Stimulated activated CD4-positive, alpha-beta T cell treated with anti-CD3 and anti-CD28 coated beads, Interleukin-1b, Interleukin-23, amount 100 ng/mL, for 1 hour (primary cell): ENCODE results near the gene ZFAND6.
A peak's percentile ranks its signal among the peaks of the same experiment; 100 is the strongest.
"Not testable (repeated sequence)": the region's sequence is repeated elsewhere in the genome, so short reads cannot be mapped to it uniquely, and the experiment has no call there.

ENCODE experiments used
- DNase-seq, 2 donors: peaks; one replicate each; pipeline ENCODE4 v3.0.0-alpha.2; 2020; ENCODE audit warnings: low read depth in 2 of 2

The ZFAND6 gene

DNA sequence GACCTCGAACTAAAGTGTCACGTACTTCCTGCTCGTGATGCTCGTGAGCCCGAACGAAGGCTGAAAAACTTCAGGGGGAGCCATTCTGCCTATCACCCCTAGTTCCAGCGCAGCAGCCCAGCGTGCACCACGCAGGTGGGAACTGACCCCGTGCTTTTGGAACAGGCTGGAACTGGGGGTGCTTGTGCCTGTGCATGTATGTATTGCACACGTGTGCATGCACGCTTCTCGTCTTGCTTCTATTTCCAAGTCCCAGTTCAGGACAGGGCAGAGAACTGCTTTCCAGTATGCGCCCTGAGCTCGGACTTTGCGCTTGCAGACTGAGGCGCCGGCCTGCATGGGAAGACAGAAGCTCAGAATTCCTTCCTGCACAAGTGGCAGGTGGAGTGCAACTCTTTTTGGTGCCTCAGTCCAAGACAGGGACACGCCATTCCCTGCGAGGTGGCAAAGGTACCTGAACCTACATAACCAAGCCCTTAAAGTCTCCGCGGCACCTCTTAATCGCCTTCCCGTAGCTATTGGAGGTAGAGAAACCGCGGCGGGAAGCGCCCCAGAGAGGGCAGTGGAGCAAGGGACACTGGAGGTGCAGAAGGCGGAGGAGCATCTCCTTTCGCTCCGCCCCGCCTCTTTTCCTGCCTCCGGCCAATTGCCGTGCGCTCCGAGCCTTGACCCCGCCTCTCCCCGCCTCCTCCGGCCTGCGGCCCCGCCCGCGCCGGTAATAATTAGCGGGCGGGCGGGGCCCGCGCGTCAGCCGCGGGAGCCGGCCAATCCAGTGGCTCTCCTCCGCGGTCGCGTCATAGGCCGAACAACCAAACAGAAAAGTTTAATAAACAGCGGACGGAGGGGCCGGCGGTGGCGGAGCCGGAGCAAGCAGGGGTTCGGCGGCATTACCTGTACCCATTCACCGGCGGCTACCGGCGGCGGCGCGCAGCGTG is at the start of gene ZFAND6:
Gene ZFAND6, plus strand, starts transcription at position 826 of the 935 bp plus-strand sequence. CDS start 60,669 bp downstream, outside the sequence.
- peak; percentile 85 to 94 for DNase-seq

- no peak for DNase-seq
Measured at GRCh38 chr15:80010131-80010673, 49.3 kb upstream of the ZFAND6 start.

- not testable (repeated sequence) for DNase-seq
Measured at GRCh38 chr15:80011041-80011523, 48.4 kb upstream of the ZFAND6 start.

- no peak for DNase-seq
Measured at GRCh38 chr15:80011596-80011995, 47.9 kb upstream of the ZFAND6 start.

- no peak for DNase-seq
Measured at GRCh38 chr15:80012060-80012726, 47.3 kb upstream of the ZFAND6 start.

GRCh38 chr15:80014186-80014585 is 45.3 kb upstream of the ZFAND6 start:
- not testable (repeated sequence) for DNase-seq

- no peak for DNase-seq
Measured at GRCh38 chr15:80015156-80015555, 44.3 kb upstream of the ZFAND6 start.

- DNase-seq = not testable (repeated sequence)
Measured at GRCh38 chr15:80016506-80016905, 43.0 kb upstream of the ZFAND6 start.

DNA sequence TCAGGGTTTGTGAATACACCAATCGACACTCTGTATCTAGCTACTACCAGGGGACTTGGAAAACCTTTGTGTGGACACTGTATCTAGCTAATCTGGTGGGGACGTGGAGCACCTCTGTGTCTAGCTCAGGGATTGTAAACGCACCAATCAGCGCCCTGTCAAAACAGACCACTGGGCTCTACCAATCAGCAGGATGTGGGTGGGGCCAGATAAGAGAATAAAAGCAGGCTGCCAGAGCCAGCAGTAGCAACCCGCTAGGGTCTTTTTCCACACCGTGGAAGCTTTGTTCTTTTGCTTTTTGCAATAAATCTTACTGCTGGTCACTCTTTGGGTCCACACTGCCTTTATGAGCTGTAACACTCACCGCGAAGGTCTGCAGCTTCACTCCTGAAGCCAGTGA is 42.3 kb upstream of the ZFAND6 start:
- DNase-seq = not testable (repeated sequence)

DNA sequence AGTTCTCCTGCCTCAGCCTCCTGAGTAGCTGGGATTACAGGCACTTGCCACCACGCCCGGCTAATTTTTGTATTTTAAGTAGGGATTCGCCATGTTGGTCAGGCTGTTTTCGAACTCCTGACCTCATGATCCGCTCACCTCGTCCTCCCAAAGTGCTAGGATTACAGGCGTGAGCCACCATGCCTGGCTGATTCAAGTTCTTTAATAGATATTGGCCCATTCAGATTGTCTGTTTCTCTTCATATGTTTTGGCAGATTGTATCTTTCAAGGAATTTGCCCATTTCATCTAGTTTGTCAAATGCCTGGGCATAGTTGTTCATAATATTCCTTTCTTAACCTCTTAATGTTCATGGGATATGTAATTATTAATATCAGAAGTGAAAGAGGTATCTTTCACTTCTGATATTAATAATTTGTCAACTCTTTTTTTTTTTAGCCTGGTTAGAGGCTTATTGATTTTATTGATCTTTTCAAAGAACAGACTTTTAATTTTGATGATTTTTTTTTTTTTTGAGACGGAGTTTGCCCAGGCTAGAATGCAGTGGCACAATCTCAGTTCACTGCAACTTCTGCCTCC is 40.2 kb upstream of the ZFAND6 start:
- no peak for DNase-seq

DNA sequence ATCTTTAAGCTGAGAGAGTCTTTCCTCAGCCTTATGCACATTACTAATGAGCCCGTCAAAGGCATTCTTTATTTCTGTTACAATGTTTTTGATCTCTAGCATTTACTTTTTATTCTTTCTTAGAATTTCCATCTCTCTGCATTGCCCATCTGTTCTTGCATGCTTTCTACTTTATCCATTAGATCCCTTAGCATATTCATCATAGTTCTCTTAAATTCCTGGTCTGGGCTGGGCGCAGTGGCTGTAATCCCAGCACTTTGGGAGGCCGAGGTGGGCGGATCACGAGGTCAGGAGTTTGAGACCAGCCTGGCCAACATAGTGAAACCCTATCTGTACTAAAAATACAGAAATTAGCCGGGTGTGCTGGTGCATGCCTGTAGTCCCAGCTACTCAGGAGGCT is 39.3 kb upstream of the ZFAND6 start:
- DNase-seq = not testable (repeated sequence)

DNA sequence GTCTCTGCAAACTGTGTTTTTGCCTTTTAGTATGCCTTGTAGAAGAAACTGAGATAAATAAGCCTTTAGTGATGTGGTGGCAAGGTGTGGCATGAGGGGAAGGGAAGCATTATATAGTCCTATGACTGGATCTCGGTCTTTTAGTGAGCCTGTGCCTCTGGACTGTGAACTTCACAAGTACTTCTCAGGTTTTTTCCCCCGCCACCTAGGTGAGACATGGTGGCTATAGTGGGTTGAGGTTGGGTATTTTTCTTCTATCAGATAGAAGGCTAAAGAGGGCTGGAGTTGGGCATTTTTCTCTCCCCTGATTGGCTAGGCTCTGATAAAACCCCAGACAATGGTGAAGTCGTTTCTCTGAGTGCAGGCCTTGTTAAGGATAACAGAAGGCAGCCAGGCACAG is 38.7 kb upstream of the ZFAND6 start:
- DNase-seq = no peak

- DNase-seq = no peak
Measured at GRCh38 chr15:80026310-80026709, 33.2 kb upstream of the ZFAND6 start.

DNA sequence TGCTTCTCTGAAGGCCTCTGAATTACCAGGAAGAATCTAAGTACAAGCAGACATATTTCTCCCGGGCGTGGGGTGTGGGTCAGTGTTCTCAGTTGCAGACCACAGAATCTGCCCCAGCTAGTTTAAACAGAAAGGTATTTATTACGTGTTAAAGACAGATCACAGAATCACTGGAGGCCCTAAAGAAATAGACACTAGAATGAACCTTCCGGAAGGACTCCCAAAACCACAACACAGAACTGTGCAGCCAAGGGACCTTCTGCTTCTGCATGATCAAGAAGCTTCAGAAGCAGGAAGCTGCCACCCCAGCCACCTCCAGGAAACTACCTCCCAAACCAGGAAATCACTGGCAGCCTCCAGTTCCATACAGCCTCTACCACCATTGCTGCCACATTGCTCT is 32.7 kb upstream of the ZFAND6 start:
- no peak for DNase-seq

- no peak for DNase-seq
Measured at GRCh38 chr15:80028937-80029336, 30.5 kb upstream of the ZFAND6 start.

DNA sequence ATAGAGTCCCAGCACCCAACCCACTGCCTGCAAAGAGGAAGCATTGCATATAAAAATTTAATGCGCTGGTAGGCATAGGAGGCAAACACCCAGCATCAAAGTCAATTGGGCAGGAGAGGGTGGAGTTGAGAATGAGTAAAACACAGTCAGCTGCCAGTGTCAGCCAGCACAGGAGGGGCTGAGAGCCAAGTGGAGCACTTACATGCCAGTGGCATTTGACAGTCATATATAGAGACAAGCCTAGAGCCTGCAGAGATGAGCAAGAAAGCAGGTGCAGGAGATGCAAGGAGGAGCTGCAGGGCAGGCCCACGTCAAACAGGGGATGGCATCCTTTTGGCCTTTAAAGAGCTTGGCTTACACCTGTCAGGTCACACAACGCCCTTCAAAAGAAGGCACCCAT is 27.6 kb upstream of the ZFAND6 start:
- no peak for DNase-seq

DNA sequence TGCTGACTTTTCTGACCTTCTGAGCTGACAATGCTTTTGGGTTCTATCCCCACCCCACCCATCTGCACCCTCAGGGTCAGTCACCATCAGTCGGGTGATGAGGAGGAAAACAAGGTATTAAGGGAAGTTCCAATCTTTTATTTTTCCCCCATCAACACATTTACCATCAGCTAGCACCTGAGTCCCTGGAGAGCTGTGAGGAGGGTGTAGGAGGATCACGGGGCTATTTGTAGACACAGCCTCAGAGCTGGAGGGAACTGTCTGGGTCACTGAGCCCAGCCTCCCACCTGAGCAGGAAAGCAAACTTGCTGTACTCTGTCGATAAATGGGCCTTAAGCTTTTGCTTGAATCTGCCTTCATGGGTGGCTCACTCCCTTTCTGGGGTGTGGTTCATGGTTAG is 24.8 kb upstream of the ZFAND6 start:
- DNase-seq = no peak

- no peak for DNase-seq
Measured at GRCh38 chr15:80036071-80036470, 23.4 kb upstream of the ZFAND6 start.

DNA sequence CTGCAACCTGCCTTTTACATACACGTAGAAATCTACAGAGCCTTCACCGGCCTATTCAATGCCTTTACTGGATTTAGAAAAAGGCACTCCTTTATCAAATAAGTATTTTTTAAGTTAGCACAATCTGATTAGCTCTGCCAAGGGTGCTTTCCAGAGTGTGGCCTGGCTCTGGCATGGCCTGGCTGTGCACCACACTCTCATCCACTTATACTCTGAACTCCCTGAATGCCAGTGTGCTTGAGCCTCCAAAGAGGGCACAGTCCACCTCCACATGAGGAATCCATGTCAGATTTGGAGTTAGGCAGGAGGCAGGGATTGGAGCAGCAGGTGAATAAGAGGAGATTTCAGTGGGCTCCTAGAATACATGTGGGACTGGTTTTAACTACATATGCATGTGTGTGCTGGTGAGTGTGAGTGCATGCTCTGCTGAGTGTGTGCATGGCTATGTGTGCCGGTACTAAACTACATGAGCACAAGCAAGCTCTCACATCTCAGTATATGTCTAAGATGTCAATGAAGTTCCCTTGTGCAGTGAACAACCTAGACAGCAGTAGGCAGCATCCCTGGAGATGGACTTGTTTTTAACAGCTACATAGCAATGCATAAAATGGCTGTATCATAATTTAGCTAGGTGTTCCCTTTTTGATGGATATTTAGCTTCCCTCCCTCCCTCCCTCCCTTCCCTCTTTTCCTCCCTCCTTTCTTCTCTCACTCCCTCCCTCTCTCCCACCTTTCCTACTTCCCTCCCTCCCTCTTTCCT is 17.8 kb upstream of the ZFAND6 start:
- DNase-seq = no peak

GRCh38 chr15:80042568-80042967 is 16.9 kb upstream of the ZFAND6 start:
- DNase-seq = no peak

DNA sequence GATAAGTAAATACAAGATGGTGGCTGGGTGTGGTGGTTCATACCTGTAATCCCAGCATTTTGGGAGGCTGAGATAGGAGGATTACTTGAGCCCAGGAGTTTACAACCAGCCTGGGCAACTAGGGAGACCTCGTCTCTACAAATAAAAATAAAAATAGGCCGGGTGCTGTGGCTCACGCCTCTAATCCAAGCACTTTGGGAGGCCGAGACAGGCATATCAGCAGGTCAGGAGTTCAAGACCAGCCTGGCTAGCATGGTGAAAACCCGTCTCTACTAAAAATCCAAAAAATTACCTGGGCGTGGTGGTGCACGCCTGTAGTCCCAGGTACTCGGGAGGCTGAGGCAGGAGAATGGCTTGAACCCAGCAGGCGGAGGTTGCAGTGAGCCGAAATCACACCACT is 14.3 kb upstream of the ZFAND6 start:
- DNase-seq = not testable (repeated sequence)
